Memory B cell (primary cell): ENCODE measurements around the gene CNTN6.

Experiments used
- ATAC-seq: fragments of 150-1000 bp; cut with Tn5 transposase; 2 replicates; pipeline ENCODE4 v1.10.0; 2021; ENCODE audit warnings: low read depth, mild to moderate bottlenecking, moderate library complexity
- DNase-seq, 2 donors: peaks; one replicate each; pipeline ENCODE4 v3.0.0; 2022; ENCODE audit warnings: low spot score in 2 of 2
- H3K27ac Mint-ChIP-seq: one replicate; pipeline ENCODE4 v1.8.0; 2022; ENCODE audit warnings: mild to moderate bottlenecking, moderate library complexity, mixed read lengths
- H3K27me3 Mint-ChIP-seq: one replicate; pipeline ENCODE4 v1.8.0; 2022; ENCODE audit warnings: mixed read lengths
- H3K36me3 Mint-ChIP-seq: one replicate; pipeline ENCODE4 v1.8.0; 2022; ENCODE audit warnings: mild to moderate bottlenecking, mixed read lengths
- H3K4me1 Mint-ChIP-seq: one replicate; pipeline ENCODE4 v1.8.0; 2022; ENCODE audit warnings: mixed read lengths
- H3K4me3 Mint-ChIP-seq: one replicate; pipeline ENCODE4 v1.8.0; 2022; ENCODE audit warnings: mild to moderate bottlenecking, moderate library complexity, mixed read lengths
- H3K9me3 Mint-ChIP-seq: one replicate; pipeline ENCODE4 v1.8.0; 2022; ENCODE audit warnings: mixed read lengths

CNTN6 gene

DNA sequence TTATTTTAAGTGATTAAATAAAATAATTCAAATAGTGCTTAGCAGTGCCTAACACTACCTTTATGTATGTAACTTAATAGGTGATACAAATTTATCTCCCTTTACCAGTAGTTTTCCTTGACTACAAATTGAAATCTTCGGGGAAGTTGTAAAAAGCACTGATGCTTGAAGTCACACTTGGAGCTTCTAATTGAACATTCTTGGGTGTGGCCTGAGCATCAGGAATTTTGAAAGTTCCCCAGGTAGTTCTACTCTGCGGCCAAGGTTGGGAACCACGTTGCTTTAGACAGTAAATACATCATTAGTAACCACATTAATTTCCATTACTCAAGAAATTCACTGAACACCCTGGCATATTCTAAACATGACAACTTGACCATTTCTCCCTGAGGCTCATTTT is 351.4 kb downstream of the CNTN6 start:
- peaks cover 2% of the 10 kb centered on the region for H3K9me3 Mint-ChIP-seq

DNA sequence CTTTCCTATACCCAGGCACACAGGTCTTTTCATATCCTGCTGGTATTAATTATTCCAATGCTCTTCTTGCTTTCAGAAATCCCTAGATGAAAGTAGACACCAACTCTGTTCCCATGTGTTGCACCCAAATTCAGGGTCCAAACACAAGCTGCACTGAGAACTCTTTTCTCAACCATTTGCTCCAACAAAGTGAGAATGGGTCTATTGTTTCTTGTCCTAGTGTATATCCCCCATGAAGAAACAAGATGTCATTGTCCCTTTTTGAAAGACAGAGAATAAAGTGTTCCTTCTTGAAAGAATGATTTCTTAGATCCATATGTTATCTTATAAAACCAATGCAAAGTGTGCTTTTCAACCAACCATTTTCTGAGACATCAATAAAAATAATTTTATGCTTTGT is 353.7 kb downstream of the CNTN6 start:
- no peak for ATAC-seq
- no peak overlapping the region for H3K4me3 Mint-ChIP-seq

More for the DNA sequence above, 351.4 kb downstream of the CNTN6 start:
- no peak for ATAC-seq
- H3K4me3 Mint-ChIP-seq, result no peak overlapping the region
- DNase-seq, result no peak
- no peaks in the 10 kb centered on the region for H3K27me3 Mint-ChIP-seq
- H3K4me1 Mint-ChIP-seq, result peaks cover 13% of the 10 kb centered on the region
- H3K36me3 Mint-ChIP-seq, result no peaks in the 10 kb centered on the region
- H3K27ac Mint-ChIP-seq, result no peak overlapping the region

GRCh38 chr3:1447452-1447851 is 354.6 kb downstream of the CNTN6 start:
- no peak overlapping the region for H3K4me3 Mint-ChIP-seq
- DNase-seq (no peak), ATAC-seq (no peak)
- peaks cover 8% of the 10 kb centered on the region for H3K4me1 Mint-ChIP-seq
- no peak overlapping the region for H3K27ac Mint-ChIP-seq
- no peaks in the 10 kb centered on the region for H3K9me3 Mint-ChIP-seq
- no peaks in the 10 kb centered on the region for H3K36me3 Mint-ChIP-seq
- peaks cover 2% of the 10 kb centered on the region for H3K27me3 Mint-ChIP-seq

More for the DNA sequence above, 353.7 kb downstream of the CNTN6 start:
- Mint-ChIP-seq H3K9me3 (no peaks in the 10 kb centered on the region), H3K27ac (no peak overlapping the region), H3K4me1 (peaks cover 10% of the 10 kb centered on the region), H3K36me3 (no peaks in the 10 kb centered on the region), H3K27me3 (no peaks in the 10 kb centered on the region)
- DNase-seq, result no peak

DNA sequence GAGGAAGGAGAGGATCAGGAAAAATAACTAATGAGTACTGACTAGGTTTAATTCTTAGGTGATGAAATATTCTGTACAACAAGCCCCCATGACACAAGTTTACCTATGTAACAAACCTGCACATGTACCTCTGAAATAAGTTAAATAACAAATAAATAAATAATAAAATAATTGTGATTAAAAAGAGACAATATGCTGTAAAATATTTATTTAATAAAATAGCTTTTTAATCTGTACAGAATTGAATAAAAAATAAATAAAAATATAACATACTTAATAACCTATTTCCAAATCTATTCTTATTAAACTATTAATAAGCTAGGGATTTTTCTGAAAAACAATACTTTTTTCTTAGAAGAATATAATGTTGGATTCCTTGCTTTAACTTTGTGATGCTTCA is 355.6 kb downstream of the CNTN6 start:
- Mint-ChIP-seq H3K4me1 (peaks cover 2% of the 10 kb centered on the region), H3K27ac (no peak overlapping the region), H3K4me3 (no peak overlapping the region), H3K27me3 (peaks cover 2% of the 10 kb centered on the region), H3K36me3 (no peaks in the 10 kb centered on the region), H3K9me3 (no peaks in the 10 kb centered on the region)
- ATAC-seq, result no peak
- DNase-seq, result no peak
